GM19035 (cell line): ENCODE data around the gene LALBA.
"Not testable (repeated sequence)": the region's sequence is repeated elsewhere in the genome, so short reads cannot be mapped to it uniquely, and the experiment has no call there.

Experiments
- ATAC-seq: cut with Tn5 transposase; IDR thresholded peaks from one replicate; pipeline ENCODE4 v1.9.1; 2021; ENCODE audit not compliant: unreplicated experiment

The LALBA gene

DNA sequence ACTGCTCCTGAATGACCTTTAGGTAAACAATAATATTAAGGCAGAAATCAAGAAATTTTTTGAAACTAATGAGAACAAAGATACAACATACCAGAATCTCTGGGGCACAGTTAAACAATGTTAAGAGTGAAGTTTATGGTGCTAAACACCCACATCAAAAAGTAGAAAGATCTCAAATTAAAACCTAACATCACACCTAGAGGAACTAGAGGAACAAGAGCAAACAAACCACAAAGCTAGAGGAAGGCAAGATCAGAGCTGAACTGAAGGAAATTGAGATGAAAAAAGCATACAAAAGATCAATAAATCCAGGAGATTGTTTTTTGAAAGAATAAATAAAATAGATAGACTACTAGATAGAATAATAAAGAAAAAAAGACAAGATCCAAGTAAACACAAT is 37.2 kb downstream of the LALBA start:
- no peak for ATAC-seq

DNA sequence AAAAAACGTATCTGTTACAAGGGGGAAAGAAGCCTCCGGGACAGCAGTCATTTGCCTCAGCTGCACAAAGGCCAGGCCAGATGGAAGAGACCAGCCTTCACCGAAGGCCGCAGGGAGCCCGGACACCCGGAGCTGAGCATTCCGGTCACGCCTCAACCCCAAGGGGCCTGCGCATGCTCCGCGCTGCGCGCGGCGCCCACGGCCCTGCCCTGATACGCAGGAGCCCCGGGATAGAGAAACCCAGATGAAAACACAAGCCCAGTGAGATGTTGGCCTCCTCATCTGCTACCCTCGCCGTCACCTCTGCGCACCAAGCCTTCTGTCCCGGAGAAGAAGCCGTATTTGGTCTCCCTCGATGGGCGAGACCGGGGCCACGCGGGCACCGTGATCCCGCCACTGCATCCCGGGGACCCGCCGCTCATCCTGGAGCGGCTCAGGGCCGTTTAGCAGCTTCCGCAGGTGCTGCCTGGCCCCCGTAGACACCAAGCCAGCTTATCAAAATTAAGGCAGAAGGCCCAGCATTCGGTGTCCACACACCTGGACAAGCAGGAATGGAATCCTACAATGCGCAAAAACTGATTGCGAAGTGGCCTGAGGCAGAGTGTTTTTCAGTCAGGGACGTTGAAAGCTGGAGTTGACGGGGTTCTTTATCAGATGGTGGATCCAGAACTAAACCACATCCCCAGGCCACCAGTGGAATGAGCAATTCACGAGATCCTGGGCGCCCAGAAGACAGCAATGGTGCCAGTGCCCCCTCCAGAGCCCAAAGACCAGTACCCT is 41.8 kb downstream of the LALBA start:
- no peak for ATAC-seq

DNA sequence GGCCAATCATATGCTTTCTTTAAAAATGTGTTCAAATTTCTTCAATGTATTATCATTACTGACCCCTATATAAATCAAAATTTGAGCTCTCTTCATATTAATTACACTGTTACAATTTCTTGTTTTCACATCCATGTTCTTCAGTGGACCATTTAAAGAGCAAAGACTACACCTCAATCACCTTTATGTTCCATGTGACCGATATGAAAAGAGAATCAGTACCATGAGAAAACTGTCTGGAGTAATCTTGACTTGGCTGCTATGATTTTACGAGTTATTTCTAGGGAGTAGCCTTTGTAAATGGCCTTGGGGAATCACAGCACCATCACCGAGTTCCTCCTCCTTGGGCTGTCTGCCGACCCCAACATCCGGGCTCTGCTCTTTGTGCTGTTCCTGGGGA is 44.5 kb downstream of the LALBA start, which contains the start of gene OR8S1:
Gene OR8S1 (plus strand): TSS at position 301 of the 400 bp plus-strand sequence. CDS start 0 bp downstream, at position 301.
- no peak for ATAC-seq

DNA sequence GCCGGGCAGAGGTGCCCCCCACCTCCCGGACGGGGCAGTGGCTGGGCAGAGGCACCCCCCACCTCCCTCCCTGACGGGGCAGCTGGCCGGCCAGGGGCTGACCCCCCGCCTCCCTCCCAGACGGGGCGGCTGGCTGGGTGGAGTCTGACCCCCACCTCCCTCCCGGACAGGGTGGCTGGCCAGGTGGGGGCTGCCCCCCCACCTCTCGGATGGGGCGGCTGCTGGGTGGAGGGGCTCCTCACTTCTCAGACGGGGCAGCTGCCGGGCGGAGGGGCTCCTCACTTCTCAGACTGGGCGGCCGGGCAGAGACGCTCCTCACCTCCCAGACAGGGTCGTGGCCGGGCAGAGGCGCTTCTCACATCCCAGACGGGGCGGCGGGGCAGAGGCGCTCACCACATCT is 49.5 kb downstream of the LALBA start:
- not testable (repeated sequence) for ATAC-seq
